Fibroblast of mammary gland (primary cell): ENCODE measurements around the gene IL1RAPL2.

Experiments
- DNase-seq: peaks from one replicate; pipeline ENCODE4 v3.0.0-alpha.2; 2010; ENCODE audit warnings: low read depth
- H3K4me3 ChIP-seq: 2 replicates; pipeline ENCODE4 v1.5.1; 2011; ENCODE audit warnings: low read depth, mild to moderate bottlenecking, low read length, moderate library complexity; ENCODE audit not compliant: control insufficient read depth
- TF ChIP-seq, protein P1 (sequence below): conservative IDR thresholded peaks from 2 replicates; pipeline ENCODE4 v1.5.1; 2011; ENCODE audit warnings: low read depth, low read length, inconsistent platforms; ENCODE audit not compliant: control insufficient read depth, insufficient read depth

Gene IL1RAPL2

DNA sequence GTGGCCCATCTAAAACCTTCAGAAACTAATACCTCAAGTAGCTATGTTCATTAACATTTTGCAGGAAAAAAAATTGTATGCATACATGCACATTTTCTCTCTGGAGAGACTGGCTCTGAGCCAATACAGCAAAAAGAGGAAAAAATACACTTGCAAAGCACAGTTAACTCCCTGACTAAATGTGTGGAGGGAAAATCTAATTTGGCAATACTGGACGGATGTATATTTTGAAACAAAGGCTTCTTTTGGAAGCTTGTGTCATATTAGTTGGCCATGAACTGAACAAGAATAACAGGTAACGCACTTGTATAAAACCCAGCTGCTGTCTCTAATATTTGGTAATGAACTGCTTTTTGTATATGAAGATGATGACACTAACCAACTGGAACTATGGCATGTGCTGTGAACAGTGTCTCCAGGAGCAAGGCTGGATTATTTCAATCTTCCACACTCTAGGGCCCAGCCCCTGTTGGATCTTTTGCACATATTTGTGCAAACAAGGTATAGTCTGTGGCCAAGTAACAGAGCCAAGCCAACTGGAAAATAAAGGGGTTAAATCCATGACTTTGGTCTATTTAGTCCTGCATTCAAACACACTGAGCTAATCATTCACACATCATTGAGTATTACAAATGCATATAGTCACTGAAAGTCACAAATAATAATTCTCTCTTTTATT is 1188.4 kb downstream of the IL1RAPL2 start:
- H3K4me3 ChIP-seq: no peak overlapping the region
- no peak for DNase-seq
- TF ChIP-seq, protein P1, sequence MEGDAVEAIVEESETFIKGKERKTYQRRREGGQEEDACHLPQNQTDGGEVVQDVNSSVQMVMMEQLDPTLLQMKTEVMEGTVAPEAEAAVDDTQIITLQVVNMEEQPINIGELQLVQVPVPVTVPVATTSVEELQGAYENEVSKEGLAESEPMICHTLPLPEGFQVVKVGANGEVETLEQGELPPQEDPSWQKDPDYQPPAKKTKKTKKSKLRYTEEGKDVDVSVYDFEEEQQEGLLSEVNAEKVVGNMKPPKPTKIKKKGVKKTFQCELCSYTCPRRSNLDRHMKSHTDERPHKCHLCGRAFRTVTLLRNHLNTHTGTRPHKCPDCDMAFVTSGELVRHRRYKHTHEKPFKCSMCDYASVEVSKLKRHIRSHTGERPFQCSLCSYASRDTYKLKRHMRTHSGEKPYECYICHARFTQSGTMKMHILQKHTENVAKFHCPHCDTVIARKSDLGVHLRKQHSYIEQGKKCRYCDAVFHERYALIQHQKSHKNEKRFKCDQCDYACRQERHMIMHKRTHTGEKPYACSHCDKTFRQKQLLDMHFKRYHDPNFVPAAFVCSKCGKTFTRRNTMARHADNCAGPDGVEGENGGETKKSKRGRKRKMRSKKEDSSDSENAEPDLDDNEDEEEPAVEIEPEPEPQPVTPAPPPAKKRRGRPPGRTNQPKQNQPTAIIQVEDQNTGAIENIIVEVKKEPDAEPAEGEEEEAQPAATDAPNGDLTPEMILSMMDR: no peak

DNA sequence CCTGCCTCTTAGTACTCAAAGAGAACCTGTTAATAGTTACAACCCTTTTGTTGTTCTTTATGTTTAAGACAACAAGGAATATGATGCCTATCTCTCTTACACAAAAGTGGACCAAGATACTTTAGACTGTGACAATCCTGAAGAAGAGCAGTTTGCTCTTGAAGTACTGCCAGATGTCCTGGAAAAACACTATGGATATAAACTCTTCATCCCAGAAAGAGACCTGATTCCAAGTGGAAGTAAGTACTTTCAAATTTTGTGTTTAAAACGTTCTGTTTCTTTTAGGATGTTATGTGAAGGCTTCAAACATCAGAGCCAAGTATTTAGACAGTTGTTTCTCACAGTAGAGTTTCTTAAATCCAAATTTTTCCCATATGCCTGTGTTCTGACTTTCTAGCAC is 1189.1 kb downstream of the IL1RAPL2 start:
- no peak for DNase-seq
- no peak overlapping the region for H3K4me3 ChIP-seq
- TF ChIP-seq, protein P1: no peak

GRCh38 chrX:105758754-105759153 is 1192.8 kb downstream of the IL1RAPL2 start:
- TF ChIP-seq, protein P1: no peak
- DNase-seq: no peak
- no peak overlapping the region for H3K4me3 ChIP-seq

GRCh38 chrX:105759598-105759997 is 1193.6 kb downstream of the IL1RAPL2 start:
- H3K4me3 ChIP-seq: no peak overlapping the region
- DNase-seq: no peak
- TF ChIP-seq, protein P1: no peak

DNA sequence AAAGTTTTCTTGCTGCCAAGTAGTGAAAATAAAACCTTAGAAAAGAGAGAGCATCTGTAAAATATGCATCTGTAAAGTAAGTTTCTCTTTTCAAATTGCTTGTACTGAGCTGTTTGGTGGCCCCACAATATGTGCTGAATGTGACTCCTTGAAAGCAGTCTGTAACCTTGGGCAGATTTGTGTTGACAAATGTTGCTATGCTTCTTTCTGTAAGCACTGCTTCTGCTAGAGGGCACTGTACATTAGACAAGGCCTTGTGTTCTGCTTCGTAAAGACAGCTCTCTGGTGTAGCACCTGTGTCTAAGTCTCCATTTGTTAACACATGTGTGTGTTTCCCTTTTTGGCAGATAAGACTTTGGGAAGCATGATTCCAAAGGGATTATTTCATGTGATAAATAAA is 1199.7 kb downstream of the IL1RAPL2 start:
- DNase-seq: no peak

DNA sequence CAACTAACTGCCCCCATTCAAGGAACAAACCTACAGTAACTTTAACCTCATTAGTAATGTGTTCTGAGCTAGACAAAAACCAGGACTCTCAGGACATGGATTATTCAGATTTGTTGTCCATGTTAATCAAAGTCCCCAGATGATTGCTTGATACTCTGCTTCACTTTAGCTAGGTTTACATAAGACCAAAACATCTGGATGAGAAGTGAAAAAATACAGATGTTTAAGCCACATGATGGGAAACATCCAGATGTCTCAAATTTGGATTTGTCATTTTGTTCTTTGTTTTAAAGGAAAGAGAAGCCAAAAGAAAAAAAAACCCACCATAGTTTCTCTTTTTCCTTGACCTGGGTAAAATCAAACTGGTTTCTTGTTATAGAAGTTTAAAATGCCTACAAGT is 1207.8 kb downstream of the IL1RAPL2 start:
- TF ChIP-seq, protein P1: no peak
- no peak overlapping the region for H3K4me3 ChIP-seq
- no peak for DNase-seq

More for the DNA sequence above, 1199.7 kb downstream of the IL1RAPL2 start:
- TF ChIP-seq, protein P1: no peak
- no peak overlapping the region for H3K4me3 ChIP-seq

GRCh38 chrX:105775679-105776078 is 1209.7 kb downstream of the IL1RAPL2 start:
- DNase-seq: no peak
- no peak overlapping the region for H3K4me3 ChIP-seq
- TF ChIP-seq, protein P1: no peak
